Measurements from ENCODE around the gene CARS2. TPM values are rescaled to one million over a fixed set of nuclear protein-coding genes. Genes with fewer than 3 reads are reported as not detected.

Gene CARS2
- total RNA-seq, 1 donor = 107 TPM

DNA sequence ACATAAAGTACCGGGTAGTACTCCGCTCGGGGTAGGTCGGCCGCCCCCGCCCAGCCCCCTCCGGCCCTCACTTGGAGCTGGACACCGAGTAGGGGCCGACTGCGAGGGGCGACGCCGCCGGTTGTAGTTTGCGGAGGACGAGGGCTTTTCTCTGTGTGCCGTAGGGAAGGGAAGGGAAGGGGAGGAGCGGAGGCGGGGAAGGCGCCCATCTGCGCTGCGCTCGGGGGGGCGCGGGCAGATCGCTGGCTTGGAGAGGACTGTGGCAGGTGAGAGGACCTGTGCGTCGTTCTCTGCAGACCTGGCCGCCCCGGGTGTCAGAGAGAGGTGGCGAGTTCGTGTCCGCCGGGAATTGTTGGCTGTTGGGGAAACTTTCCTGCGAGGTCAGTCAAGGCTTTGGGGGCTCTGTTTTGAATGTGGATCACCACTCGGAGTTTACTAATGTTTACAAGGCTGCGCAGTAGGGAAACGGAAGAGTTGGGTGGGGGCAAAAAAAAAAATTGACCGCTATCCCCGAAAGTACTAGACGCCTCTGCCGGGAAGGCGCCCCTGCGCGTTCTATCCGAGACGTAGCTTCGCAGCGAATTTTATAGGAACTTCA lies 9.0 kb upstream of the CARS2 start:
- TF ChIP-seq, protein P1, sequence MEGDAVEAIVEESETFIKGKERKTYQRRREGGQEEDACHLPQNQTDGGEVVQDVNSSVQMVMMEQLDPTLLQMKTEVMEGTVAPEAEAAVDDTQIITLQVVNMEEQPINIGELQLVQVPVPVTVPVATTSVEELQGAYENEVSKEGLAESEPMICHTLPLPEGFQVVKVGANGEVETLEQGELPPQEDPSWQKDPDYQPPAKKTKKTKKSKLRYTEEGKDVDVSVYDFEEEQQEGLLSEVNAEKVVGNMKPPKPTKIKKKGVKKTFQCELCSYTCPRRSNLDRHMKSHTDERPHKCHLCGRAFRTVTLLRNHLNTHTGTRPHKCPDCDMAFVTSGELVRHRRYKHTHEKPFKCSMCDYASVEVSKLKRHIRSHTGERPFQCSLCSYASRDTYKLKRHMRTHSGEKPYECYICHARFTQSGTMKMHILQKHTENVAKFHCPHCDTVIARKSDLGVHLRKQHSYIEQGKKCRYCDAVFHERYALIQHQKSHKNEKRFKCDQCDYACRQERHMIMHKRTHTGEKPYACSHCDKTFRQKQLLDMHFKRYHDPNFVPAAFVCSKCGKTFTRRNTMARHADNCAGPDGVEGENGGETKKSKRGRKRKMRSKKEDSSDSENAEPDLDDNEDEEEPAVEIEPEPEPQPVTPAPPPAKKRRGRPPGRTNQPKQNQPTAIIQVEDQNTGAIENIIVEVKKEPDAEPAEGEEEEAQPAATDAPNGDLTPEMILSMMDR (IDR thresholded peaks at IDR 0.05; ENCODE audit: insufficient read depth, low read depth, low read length) = no peak
- no peak for DNase-seq (ENCODE audit: low read depth)
- H3K4me3 ChIP-seq (ENCODE audit: low read depth, low read length) = peak overlapping the region; percentile 87

DNA sequence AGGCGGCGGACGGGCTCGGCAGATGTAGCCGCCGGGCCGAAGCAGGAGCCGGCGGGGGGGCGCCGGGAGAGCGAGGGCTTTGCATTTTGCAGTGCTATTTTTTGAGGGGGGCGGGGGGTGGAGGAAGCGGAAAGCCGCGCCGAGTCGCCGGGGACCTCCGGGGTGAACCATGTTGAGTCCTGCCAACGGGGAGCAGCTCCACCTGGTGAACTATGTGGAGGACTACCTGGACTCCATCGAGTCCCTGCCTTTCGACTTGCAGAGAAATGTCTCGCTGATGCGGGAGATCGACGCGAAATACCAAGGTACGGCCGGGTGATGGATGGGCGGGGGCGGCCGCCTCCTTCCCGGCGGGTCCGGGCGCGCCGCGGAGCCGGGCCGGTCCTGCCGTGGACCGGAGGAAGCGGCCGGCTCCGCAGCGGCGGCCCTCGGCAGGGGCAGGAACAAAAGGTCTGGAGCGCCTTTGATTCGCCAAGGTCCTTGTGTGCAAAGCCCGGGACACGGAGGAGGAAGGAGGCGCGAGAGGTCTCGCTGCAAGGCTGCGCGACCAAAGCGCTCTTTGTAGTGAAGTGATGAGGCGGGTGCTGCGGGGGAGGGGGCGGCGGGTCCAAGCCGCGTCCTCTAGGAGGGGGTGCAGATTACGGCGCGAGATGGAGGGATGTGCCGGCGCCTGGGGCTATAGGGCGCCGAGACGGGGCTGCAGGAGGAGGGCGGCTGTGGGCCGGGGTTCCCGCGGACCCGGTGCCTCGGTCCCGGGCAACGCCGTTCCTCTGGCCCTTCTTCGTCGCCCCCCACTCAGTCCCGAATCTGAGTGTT lies 8.3 kb upstream of the CARS2 start:
- TF ChIP-seq, protein P1 (IDR thresholded peaks at IDR 0.05; ENCODE audit: insufficient read depth, low read depth, low read length) = no peak
- peak; percentile 45 for DNase-seq (ENCODE audit: low read depth)
- peak overlapping the region; percentile 87 for H3K4me3 ChIP-seq (ENCODE audit: low read depth, low read length)

DNA sequence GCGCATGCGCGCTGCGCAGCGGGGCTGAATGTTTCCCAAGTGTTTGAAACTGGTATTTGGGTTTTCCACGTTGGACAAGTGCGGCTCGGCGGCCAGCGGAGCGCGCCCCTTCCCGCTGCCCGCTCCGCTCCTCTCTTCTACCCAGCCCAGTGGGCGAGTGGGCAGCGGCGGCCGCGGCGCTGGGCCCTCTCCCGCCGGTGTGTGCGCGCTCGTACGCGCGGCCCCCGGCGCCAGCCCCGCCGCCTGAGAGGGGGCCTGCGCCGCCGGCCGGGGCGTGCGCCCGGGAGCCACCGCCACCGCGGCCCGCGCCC lies 7.7 kb upstream of the CARS2 start, which contains the start of gene ING1:
TSS of gene ING1 (plus strand) at position 59 of the 311 bp plus-strand sequence. CDS start 450 bp downstream, outside the sequence.
- no peak for DNase-seq (ENCODE audit: low read depth)
- peak within 1 kb of the TSS; percentile 87 for H3K4me3 ChIP-seq (ENCODE audit: low read depth, low read length)

DNA sequence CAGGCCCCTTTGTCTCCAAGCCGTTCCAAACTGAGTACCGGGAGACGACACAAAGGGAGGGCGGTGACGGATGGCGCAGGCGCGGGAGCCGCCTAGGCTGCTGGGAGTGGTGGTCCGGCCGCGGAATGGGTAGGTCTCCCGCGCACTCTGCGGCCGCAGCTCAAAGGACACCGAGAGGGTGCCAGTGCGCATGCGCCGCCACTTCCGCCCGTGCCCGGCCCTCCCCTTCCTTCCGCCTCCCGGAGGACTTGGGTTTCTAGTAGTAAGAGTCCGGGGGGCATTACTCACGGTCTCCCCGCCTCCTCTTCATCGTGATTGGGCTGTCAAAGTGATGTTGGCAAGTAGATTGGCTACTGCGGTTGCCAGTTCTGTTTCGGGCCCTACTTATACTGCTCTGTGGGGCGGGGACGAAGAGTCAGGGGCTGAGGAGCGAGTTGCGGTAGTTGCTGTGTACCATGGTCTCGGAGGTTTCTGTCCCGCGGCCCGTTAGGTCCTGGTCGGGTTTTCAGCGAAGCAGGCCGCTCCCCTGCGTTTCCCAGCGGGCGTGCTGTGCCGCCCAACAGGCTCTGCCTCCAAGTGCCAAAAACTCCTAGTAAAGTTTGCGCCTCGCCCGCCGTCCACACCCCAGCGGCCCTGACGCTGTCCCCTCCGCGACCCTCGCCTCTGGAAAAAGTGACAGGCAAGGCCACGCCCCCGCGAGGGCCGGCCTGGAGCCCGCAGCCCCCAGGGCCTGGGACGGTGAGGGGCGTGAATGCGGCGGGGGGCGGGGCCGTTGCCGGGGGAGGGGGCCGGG lies 7.1 kb upstream of the CARS2 start:
- TF ChIP-seq, protein P1 (IDR thresholded peaks at IDR 0.05; ENCODE audit: insufficient read depth, low read depth, low read length) = no peak
- H3K4me3 ChIP-seq (ENCODE audit: low read depth, low read length) = peak overlapping the region; percentile 87
- DNase-seq (ENCODE audit: low read depth) = peak; percentile 100

More for the DNA sequence above, 7.7 kb upstream of the CARS2 start, which contains the start of gene ING1:
- TF ChIP-seq, protein P1 (IDR thresholded peaks at IDR 0.05; ENCODE audit: insufficient read depth, low read depth, low read length) = no peak

DNA sequence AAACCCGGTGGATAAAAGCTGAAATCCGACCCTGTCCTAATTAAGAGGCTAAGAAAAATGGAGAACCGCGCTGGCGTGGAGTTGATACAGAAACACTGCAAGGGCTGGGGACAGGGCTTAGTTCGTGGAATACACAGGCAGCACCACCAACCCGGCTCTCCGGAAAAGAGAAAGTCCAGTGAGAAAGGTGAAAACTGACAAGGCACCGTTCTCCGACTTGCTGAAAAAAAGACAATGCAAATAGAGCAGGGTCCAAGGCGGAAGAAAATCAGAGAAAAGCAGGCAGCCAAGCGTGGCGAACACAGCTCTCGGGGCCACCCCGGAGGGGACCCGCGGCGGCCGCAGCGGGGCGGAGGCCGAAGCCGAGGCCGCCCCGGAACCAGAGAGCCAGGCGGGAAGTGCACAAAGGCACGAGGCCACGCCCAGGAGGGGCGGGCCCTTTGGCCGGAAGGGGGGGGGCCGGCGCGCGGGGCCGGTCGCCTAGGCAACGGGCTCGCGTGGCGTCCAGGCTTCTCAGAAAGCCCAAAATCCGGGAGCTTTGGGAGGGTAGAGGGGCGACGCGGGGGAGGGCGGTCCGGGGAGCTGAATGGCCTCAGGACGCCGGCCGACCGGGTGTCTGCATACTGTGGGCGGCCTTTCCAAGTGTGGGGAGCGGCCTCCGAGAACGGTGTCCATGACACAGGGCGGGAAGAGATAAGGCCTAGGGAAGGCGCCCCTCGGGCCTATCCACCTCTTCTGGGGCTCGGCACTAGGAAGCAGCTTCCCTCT lies 6.3 kb upstream of the CARS2 start:
- TF ChIP-seq, protein P1 (IDR thresholded peaks at IDR 0.05; ENCODE audit: insufficient read depth, low read depth, low read length) = no peak
- DNase-seq (ENCODE audit: low read depth) = peak; percentile 81
- peak overlapping the region; percentile 87 for H3K4me3 ChIP-seq (ENCODE audit: low read depth, low read length)
